Large intestine (tissue), 3 donors: Measurements from ENCODE around the gene NHERF2. TPM values are rescaled to one million over a fixed set of nuclear protein-coding genes. Genes with fewer than 3 reads are reported as not detected.

Experiments
- DNase-seq, 2 donors: peaks; one replicate each; pipeline versions ENCODE4 v3.0.0 to v3.0.0-alpha.2; 2013
- H3K27ac ChIP-seq: one replicate; pipeline ENCODE4 v1.5.1; 2013; ENCODE audit warnings: low read length
- H3K27me3 ChIP-seq: 2 replicates; pipeline ENCODE4 v1.6.1; 2013; ENCODE audit warnings: low read length; ENCODE audit not compliant: control insufficient read depth, insufficient read depth
- H3K36me3 ChIP-seq: 2 replicates; pipeline ENCODE4 v1.6.1; 2013; ENCODE audit warnings: low read length; ENCODE audit not compliant: control insufficient read depth, insufficient read depth
- H3K4me1 ChIP-seq: one replicate; pipeline ENCODE4 v1.6.1; 2013; ENCODE audit warnings: low read length; ENCODE audit not compliant: control insufficient read depth, insufficient read depth
- H3K4me3 ChIP-seq: one replicate; pipeline ENCODE4 v1.5.1; 2013; ENCODE audit warnings: low read length
- H3K9me3 ChIP-seq: one replicate; pipeline ENCODE4 v1.6.1; 2013; ENCODE audit warnings: mild to moderate bottlenecking, low read depth, low read length, moderate library complexity; ENCODE audit not compliant: control insufficient read depth
- WGBS: methylation state at CpG from one replicate; pipeline ENCODE4 v1.1.5; 2013; ENCODE audit warnings: low lambda C conversion rate; ENCODE audit not compliant: insufficient coverage; 5-methylcytosine and 5-hydroxymethylcytosine counted together
- polyA plus RNA-seq: library from polyadenylated mRNA; unstranded; fragments of 120-200 nt; gene quantifications from one replicate; pipeline ENCODE4 v1.2.1, GENCODE V29; 2013

NHERF2 gene
- polyA plus RNA-seq, 1 donor, result 32.3 TPM

DNA sequence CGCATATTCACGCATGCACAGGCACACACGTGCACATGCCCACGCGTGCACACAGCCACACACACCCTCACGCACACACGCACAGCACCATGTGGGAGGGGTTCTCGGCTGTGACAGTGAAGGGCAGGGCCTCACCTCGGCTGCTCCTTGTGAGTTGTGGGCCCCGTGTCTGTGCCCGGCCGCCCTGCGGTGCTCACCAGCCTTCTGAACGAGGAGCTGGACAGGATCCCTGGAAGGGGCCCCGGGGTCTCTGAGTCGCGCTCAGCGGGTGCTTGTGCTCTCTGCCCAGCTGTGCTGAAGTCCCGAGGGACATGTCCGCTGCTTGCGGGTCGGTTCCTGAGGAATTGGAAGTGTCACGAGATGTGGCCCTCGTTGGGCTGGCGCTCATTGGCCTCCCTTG, 37.2 kb downstream of the NHERF2 start:
- H3K36me3 ChIP-seq, result peaks cover 75% of the 10 kb centered on the region
- no peaks in the 10 kb centered on the region for H3K9me3 ChIP-seq
- no peaks in the 10 kb centered on the region for H3K27me3 ChIP-seq
- no peak overlapping the region for H3K4me3 ChIP-seq
- no peak overlapping the region for H3K27ac ChIP-seq
- DNase-seq, result no peak
- H3K4me1 ChIP-seq, result no peaks in the 10 kb centered on the region
- WGBS, result no CpG with 5 or more reads among the region's 25 CpGs

DNA sequence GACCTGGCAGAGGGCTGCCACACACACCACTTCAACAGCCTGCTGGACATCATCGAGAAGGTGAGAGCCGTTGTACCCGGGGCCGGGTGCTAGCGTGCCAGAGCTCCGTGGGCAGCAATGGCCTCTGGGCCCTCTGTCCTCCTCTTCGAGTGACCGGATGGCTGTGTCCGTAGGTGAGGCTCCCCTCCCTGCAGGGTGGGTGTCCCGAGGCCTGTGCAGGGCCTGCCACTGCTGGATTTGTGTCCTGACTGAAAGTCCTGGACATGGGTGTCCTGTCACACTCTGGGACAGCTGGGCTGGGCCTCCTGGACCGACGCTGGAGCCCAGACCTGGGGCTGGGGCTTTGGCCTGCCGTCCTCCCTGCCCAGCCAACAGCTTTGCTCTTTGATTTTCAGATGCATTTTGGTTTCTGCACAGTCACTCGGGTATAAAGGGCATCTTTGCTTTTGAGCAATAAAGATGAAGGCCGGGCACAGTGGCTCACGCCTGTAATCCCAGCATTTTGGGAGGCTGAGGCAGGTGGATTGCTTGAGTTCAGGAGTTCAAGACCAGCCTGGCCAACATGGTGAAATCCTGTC, 37.8 kb downstream of the NHERF2 start:
- Histone ChIP-seq H3K27ac (no peak overlapping the region), H3K36me3 (peaks cover 78% of the 10 kb centered on the region), H3K4me3 (no peak overlapping the region), H3K4me1 (no peaks in the 10 kb centered on the region), H3K27me3 (no peaks in the 10 kb centered on the region), H3K9me3 (no peaks in the 10 kb centered on the region)
- no CpG with 5 or more reads among the region's 16 CpGs for WGBS
- DNase-seq, result no peak

GRCh38 chr16:2066139-2066538, 39.4 kb downstream of the NHERF2 start:
- no CpG with 5 or more reads among the region's 11 CpGs for WGBS
- DNase-seq, result no peak
- H3K36me3 ChIP-seq, result peaks cover 77% of the 10 kb centered on the region

DNA sequence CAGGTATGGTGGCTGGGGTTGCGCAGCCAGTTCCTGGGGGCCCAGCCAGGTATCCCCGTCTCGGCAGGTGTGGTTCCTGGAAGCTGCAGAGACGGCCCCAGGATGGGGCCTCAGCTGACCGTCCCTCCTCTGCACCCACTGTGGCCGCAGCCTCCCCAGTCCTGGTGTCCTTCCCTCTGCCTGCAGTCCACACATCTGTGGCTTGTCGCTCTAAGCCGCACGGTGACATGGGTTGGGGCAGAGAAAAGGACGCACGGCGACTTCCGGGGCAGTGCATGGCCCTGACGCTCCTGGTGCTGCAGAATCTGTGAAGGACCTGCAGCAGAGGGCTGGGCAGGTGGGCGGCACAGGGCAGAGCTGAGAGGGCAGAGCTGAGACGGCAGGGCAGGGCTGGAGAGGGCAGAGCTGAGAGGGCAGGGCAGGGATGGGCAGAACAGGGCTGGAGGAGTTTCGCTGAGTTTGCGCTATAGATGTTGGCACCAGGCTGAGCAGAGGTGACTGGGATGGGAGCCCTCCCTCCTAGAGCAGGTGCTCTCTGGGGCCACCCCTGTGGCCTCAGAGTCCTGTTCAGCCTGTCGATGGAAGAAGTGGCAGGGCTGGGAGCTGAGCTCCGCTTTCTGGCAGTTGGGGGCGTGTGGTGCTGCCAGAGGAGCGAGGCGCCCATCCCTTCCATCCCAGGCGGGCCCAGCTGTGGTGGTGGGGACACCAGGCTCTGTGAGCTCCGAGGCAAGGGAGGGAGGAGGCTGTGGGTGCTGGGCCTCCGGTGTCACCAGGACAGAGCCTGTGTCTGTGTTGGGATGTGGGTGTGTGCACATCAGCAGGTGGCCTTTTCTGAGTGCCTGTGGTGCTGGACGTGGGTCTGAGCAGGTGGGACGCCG, 44.1 kb downstream of the NHERF2 start:
- no CpG with 5 or more reads among the region's 29 CpGs for WGBS
- no peaks in the 10 kb centered on the region for H3K9me3 ChIP-seq
- no peak overlapping the region for H3K4me3 ChIP-seq
- H3K27me3 ChIP-seq, result no peaks in the 10 kb centered on the region
- no peaks in the 10 kb centered on the region for H3K4me1 ChIP-seq
- DNase-seq, result no peak
- H3K36me3 ChIP-seq, result peaks cover 79% of the 10 kb centered on the region
- H3K27ac ChIP-seq, result no peak overlapping the region

More at GRCh38 chr16:2066139-2066538, 39.4 kb downstream of the NHERF2 start:
- Histone ChIP-seq H3K27ac (no peak overlapping the region), H3K9me3 (no peaks in the 10 kb centered on the region), H3K4me3 (no peak overlapping the region), H3K27me3 (no peaks in the 10 kb centered on the region), H3K4me1 (no peaks in the 10 kb centered on the region)

GRCh38 chr16:2071454-2072202, 44.9 kb downstream of the NHERF2 start:
- no peak for DNase-seq
- no CpG with 5 or more reads among the region's 34 CpGs for WGBS

DNA sequence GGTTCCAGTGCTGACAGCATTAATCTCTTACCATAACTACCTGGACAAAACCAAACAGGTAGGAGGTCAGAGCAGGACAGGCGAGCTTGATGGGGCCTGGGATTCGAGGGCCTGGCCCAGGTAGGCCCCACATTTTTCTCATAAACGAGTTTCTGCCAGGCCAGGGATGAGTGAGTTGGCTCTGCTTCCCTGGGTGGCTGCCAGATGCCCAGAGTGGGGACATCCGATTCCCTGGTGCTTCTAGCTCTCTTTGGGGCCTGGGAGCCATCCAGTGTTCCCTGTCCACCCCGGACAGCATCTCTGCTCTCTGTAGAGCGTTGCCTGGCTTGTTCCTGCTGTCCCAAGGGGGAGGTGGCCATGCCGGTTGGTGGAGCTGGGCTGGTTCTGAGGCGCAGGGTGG, 46.2 kb downstream of the NHERF2 start:
- DNase-seq, result no peak
- Histone ChIP-seq H3K4me3 (no peak overlapping the region), H3K27me3 (no peaks in the 10 kb centered on the region), H3K36me3 (peaks cover 79% of the 10 kb centered on the region), H3K9me3 (no peaks in the 10 kb centered on the region), H3K4me1 (no peaks in the 10 kb centered on the region), H3K27ac (no peak overlapping the region)
- no CpG with 5 or more reads among the region's 8 CpGs for WGBS

More at GRCh38 chr16:2071454-2072202, 44.9 kb downstream of the NHERF2 start:
- H3K36me3 ChIP-seq, result peaks cover 79% of the 10 kb centered on the region
- no peak overlapping the region for H3K27ac ChIP-seq
- H3K27me3 ChIP-seq, result no peaks in the 10 kb centered on the region
- H3K9me3 ChIP-seq, result no peaks in the 10 kb centered on the region
- no peak overlapping the region for H3K4me3 ChIP-seq
- H3K4me1 ChIP-seq, result no peaks in the 10 kb centered on the region

GRCh38 chr16:2074071-2074470, 47.4 kb downstream of the NHERF2 start:
- H3K27me3 ChIP-seq, result no peaks in the 10 kb centered on the region
- DNase-seq, result no peak
- no peak overlapping the region for H3K27ac ChIP-seq
- peaks cover 79% of the 10 kb centered on the region for H3K36me3 ChIP-seq
- no peak overlapping the region for H3K4me3 ChIP-seq
- H3K9me3 ChIP-seq, result no peaks in the 10 kb centered on the region
- no CpG with 5 or more reads among the region's 20 CpGs for WGBS
- no peaks in the 10 kb centered on the region for H3K4me1 ChIP-seq

DNA sequence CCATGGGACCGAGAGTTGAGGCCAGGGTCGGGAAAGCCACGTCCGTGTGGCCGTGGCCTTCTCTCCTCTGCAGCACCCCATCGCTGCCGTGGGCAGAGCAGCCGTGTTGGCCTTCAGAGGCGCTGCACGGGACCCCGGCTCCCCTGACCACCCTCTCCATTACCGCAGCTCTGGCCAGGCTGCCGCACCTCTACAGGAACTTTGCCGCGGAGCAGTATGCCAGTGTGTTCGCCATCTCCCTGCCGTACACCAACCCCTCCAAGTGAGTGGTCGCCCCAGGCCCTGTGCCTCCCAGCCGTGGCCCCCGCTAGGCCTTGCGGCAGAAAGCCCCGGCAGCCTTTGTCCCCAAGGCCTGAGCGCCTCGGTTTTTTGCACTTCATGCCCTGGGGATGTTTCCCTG, 48.9 kb downstream of the NHERF2 start:
- Histone ChIP-seq H3K27me3 (no peaks in the 10 kb centered on the region), H3K4me3 (no peak overlapping the region), H3K27ac (no peak overlapping the region), H3K36me3 (peaks cover 82% of the 10 kb centered on the region), H3K4me1 (no peaks in the 10 kb centered on the region), H3K9me3 (peaks cover 4% of the 10 kb centered on the region)
- no CpG with 5 or more reads among the region's 24 CpGs for WGBS
- no peak for DNase-seq

GRCh38 chr16:2076072-2076865, 49.6 kb downstream of the NHERF2 start:
- DNase-seq, result no peak
- WGBS, result no CpG with 5 or more reads among the region's 28 CpGs
- H3K4me1 ChIP-seq, result no peaks in the 10 kb centered on the region
- H3K27ac ChIP-seq, result no peak overlapping the region
- H3K36me3 ChIP-seq, result peaks cover 84% of the 10 kb centered on the region
- no peaks in the 10 kb centered on the region for H3K27me3 ChIP-seq
- peaks cover 4% of the 10 kb centered on the region for H3K9me3 ChIP-seq
- no peak overlapping the region for H3K4me3 ChIP-seq

GRCh38 chr16:2077016-2077415, 50.3 kb downstream of the NHERF2 start:
- WGBS, result 93% methylated on average over 3 of the region's 17 CpGs

More at GRCh38 chr16:2077016-2077415, 50.3 kb downstream of the NHERF2 start:
- H3K27ac ChIP-seq, result no peak overlapping the region
- peaks cover 84% of the 10 kb centered on the region for H3K36me3 ChIP-seq
- no peak overlapping the region for H3K4me3 ChIP-seq
- peaks cover 5% of the 10 kb centered on the region for H3K4me1 ChIP-seq
- H3K9me3 ChIP-seq, result peaks cover 4% of the 10 kb centered on the region
- no peaks in the 10 kb centered on the region for H3K27me3 ChIP-seq
- DNase-seq, result no peak
